HG03095 (cell line): Measurements from ENCODE around the gene SMYD3.
A peak's percentile ranks its signal among the peaks of the same experiment; 100 is the strongest.

ENCODE experiments used
- ATAC-seq: cut with Tn5 transposase; IDR thresholded peaks from one replicate; pipeline ENCODE4 v1.9.1; 2021; ENCODE audit warnings: moderate library complexity; ENCODE audit not compliant: unreplicated experiment

Gene SMYD3

GRCh38 chr1:246155923-246156322 is 351.2 kb downstream of the SMYD3 start:
- ATAC-seq: no peak

- no peak for ATAC-seq
Observed at GRCh38 chr1:246153796-246154212, 353.3 kb downstream of the SMYD3 start.

- ATAC-seq: no peak
Observed at GRCh38 chr1:246152986-246153431, 354.1 kb downstream of the SMYD3 start.

GRCh38 chr1:246151796-246152434 is 355.2 kb downstream of the SMYD3 start:
- ATAC-seq: no peak

- ATAC-seq: no peak
Observed at GRCh38 chr1:246149543-246149942, 357.5 kb downstream of the SMYD3 start.

- ATAC-seq: no peak
Observed at GRCh38 chr1:246147524-246148461, 359.3 kb downstream of the SMYD3 start.

- no peak for ATAC-seq
Observed at GRCh38 chr1:246146804-246147523, 360.1 kb downstream of the SMYD3 start.

- no peak for ATAC-seq
Observed at GRCh38 chr1:246145900-246146299, 361.2 kb downstream of the SMYD3 start.

- no peak for ATAC-seq
Observed at GRCh38 chr1:246144931-246145330, 362.1 kb downstream of the SMYD3 start.

GRCh38 chr1:246142320-246142893 is 364.7 kb downstream of the SMYD3 start:
- no peak for ATAC-seq

GRCh38 chr1:246141306-246141705 is 365.8 kb downstream of the SMYD3 start:
- no peak for ATAC-seq

- ATAC-seq: no peak
Observed at GRCh38 chr1:246139745-246140182, 367.3 kb downstream of the SMYD3 start.

GRCh38 chr1:246138781-246139180 is 368.3 kb downstream of the SMYD3 start:
- no peak for ATAC-seq

GRCh38 chr1:246136477-246136876 is 370.6 kb downstream of the SMYD3 start:
- ATAC-seq: no peak

- no peak for ATAC-seq
Observed at GRCh38 chr1:246134789-246135188, 372.3 kb downstream of the SMYD3 start.

GRCh38 chr1:246131095-246131494 is 376.0 kb downstream of the SMYD3 start:
- no peak for ATAC-seq

GRCh38 chr1:246128494-246129069 is 378.5 kb downstream of the SMYD3 start:
- peak; percentile 69 for ATAC-seq

GRCh38 chr1:246126580-246126979 is 380.5 kb downstream of the SMYD3 start:
- ATAC-seq: no peak

GRCh38 chr1:246122071-246122470 is 385.0 kb downstream of the SMYD3 start:
- ATAC-seq: no peak

- no peak for ATAC-seq
Observed at GRCh38 chr1:246121533-246121932, 385.5 kb downstream of the SMYD3 start.
